ENCODE measurements around the gene DRC3.
"Not testable (repeated sequence)": the region's sequence is repeated elsewhere in the genome, so short reads cannot be mapped to it uniquely, and the experiment has no call there.

DNA sequence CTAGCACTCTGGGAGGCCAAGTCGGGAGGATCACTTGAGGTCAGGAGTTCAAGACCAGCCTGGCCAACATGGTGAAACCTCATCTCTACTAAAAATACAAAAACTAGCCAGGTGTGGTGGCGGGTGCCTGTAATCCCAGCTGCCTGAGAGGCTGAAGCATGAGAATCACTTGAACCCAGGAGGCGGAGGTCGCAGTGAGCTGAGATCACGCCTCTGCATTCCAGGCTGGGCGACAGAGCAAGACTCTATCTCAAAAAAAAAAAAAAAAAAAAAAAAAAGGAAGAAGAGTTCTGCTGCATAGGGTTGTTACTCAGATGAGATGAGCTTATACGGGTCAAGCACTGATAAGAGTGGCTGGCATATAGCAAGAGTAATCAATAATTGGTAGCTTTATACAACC lies 32.7 kb upstream of the DRC3 start:
- TF ChIP-seq POLR2AphosphoS5, EP300 (IDR thresholded peaks at IDR 0.05): not testable (repeated sequence)
- TF ChIP-seq, protein P1, sequence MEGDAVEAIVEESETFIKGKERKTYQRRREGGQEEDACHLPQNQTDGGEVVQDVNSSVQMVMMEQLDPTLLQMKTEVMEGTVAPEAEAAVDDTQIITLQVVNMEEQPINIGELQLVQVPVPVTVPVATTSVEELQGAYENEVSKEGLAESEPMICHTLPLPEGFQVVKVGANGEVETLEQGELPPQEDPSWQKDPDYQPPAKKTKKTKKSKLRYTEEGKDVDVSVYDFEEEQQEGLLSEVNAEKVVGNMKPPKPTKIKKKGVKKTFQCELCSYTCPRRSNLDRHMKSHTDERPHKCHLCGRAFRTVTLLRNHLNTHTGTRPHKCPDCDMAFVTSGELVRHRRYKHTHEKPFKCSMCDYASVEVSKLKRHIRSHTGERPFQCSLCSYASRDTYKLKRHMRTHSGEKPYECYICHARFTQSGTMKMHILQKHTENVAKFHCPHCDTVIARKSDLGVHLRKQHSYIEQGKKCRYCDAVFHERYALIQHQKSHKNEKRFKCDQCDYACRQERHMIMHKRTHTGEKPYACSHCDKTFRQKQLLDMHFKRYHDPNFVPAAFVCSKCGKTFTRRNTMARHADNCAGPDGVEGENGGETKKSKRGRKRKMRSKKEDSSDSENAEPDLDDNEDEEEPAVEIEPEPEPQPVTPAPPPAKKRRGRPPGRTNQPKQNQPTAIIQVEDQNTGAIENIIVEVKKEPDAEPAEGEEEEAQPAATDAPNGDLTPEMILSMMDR (IDR thresholded peaks at IDR 0.05) = not testable (repeated sequence)

Data from gastroesophageal sphincter (tissue), 3 donors.